HG02973 (cell line): Measurements from ENCODE around the gene PLOD1.
"Not testable (repeated sequence)": the region's sequence is repeated elsewhere in the genome, so short reads cannot be mapped to it uniquely, and the experiment has no call there.

ENCODE experiments used
- ATAC-seq: cut with Tn5 transposase; IDR thresholded peaks from one replicate; pipeline ENCODE4 v1.9.1; 2021; ENCODE audit warnings: moderate library complexity; ENCODE audit not compliant: unreplicated experiment

PLOD1 gene

DNA sequence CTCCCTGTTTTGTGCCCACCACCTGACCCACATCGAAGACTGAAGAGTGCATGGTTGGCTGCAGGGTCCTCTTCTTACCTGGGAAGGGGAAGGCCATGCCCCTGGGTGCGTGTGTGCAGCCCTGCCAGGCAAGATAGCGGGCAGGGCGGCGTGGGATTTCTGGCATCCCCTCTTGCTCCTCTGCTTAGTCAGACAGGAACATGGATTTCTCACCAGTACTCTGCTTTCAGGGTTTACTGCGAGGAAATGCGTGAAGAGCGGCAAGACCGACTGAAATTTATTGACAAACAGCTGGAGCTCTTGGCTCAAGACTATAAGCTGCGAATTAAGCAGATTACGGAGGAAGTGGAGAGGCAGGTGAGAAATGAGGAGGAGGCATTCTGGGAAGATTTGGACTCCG lies 69.2 kb downstream of the PLOD1 start:
- ATAC-seq, result no peak

GRCh38 chr1:12005488-12006166 lies 71.1 kb downstream of the PLOD1 start:
- ATAC-seq, result no peak

DNA sequence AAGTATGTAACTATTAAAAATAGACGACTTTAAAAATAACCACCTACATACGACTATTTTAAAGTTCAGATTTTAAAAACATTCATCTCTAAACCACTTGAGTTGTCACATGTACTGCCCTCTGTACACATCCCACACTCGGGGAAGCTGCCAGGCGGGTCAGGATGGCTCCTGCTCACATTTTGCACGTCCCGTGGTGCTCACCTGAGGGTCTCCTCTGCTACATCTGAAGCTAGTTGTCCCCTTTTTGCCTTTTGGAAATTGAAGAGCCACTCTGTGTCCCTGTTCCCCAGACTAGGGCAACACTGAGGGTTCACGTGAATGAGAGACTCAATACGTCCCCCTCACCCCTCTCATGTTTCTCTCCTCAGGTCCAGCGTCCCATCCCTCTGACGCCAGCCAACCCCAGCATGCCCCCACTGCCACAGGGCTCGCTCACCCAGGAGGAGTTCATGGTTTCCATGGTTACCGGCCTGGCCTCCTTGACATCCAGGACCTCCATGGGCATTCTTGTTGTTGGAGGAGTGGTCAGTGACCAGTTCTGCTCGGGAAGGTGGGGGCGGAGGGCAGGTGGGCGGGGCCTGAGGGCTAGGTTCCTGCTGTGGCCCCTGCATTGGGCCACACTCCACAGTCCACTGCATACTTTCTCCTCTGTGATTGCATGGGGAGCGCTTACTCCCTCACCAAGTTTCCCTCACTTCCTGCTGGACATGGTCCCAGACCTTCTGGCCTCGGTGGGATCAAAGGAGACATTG lies 71.8 kb downstream of the PLOD1 start:
- no peak for ATAC-seq

GRCh38 chr1:12007204-12007603 lies 72.7 kb downstream of the PLOD1 start:
- no peak for ATAC-seq

DNA sequence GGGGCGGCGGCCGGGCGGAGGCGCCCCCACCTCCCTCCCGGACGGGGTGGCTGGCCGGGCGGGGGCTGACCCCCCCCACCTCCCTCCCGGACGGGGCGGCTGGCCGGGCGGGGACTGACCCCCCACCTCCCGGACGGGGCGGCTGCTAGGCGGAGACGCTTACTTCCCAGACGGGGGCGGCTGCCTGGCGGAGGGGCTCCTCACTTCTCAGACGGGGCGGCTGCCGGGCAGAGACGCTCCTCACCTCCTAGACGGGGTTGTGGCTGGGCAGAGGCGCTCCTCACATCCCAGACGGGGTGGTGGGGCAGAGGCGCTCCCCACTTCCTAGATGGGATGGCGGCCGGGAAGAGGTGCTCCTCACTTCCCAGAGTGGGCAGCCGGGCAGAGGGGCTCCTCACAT lies 73.8 kb downstream of the PLOD1 start:
- ATAC-seq, result not testable (repeated sequence)

DNA sequence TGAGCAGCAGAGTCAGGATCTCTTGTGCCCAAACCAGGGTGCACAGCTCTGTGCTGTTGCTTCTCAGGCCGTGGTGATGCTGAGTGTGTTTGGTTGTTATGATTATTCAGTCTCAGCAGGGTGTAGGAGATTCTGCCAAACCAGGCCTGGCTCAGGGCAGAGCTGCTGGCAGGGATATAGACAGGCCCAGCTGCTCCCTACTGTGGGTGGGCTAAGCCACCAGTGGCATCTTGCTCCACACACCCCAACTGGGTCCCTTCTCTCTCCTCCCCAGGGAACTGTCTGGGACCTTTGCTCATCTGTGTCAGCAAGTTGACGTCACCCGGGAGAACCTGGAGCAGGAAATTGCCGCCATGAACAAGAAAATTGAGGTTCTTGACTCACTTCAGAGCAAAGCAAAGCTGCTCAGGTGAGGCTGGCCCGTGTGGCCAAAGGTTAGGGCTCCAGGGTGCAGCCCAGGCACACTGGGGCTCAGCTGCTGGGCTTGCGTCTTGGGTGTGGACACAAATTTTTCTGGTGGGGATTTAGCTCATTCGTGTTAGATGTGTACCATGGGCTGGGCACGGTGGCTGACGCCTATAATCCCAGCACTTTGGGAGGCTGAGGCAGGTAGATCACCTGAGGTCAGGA lies 74.9 kb downstream of the PLOD1 start:
- ATAC-seq, result no peak

DNA sequence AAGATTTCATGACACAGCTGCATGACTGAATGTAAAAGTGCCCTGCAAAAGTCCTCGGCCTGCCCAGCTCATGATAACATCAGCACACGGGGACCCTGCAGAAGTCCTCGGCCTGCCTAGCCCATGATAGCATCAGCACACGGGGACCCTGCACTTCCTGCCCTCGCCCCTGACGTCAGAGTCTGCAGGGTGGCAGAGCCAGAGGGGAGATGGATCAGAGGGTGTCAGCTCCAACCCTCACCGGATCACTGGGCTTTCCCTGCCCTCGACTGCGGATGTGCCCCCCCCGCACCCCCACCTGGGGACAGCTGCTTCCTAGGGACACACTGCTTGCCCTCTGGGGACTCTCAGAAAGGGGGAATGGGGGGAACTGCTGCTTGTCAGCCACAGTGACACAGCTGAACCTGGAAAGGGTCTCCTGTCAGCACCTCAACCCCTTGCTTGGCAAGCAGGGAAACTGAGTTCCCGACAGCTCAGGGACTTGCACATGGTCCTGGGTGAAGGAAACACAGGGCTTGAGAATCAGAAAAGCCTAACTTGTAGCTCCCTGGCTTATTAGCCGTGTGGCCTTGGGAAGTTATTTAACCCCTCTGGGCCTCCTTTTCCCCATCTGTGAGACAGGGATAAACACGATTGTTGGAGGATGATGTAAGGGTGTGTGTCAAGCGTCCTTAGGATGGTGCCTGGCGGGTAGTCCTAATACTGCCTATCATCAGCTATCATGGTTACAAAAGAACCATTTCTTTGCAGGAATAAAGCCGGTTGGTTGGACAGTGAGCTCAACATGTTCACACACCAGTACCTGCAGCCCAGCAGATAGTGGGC lies 76.4 kb downstream of the PLOD1 start:
- ATAC-seq, result no peak

DNA sequence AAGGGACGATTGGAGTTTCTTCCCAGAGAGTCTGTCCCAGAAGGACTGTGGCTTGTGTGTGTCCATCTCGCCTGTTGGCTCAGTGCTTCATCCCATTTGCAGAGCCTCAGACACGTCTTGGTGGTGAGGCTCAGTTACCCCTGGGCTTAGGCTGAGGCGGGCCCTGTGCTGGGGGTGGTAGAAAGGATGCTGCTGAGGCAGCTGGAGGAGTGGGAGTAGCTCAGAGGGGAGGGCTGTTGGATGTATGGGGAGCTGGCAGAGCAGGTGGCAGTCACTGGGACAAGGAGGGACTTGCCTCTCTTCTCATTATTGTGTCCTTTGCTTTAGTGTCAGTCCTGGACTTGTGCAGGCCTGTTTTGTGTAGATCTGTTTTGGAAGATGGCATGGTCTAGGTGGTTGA lies 77.5 kb downstream of the PLOD1 start:
- no peak for ATAC-seq

- ATAC-seq, result no peak
Observed at GRCh38 chr1:12012560-12013316, 78.2 kb downstream of the PLOD1 start.

GRCh38 chr1:12014141-12014991 lies 79.8 kb downstream of the PLOD1 start:
- ATAC-seq, result no peak

DNA sequence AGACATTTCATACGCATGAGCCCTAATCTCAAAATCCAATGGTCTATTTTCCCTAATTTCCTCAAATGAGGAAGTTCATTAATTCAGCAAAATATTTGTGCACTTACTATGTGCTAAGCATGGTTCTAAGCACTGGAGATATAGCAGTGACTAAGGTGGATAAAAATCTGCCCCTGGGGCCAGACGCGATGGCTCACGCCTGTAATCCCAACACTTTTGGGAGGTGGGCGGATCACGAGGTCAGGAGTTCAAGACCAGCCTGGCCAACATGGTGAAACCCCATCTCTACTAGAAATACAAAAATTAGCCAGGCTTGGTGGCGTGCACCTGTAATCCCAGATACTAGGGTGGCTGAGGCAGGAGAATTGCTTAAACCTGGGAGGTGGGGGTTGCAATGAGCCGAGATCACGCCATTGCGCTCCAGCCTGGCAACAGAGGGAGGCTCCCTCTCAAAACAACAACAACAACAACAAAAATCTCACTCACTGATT lies 80.5 kb downstream of the PLOD1 start:
- ATAC-seq, result no peak

GRCh38 chr1:12015499-12015898 lies 81.0 kb downstream of the PLOD1 start:
- ATAC-seq, result no peak

DNA sequence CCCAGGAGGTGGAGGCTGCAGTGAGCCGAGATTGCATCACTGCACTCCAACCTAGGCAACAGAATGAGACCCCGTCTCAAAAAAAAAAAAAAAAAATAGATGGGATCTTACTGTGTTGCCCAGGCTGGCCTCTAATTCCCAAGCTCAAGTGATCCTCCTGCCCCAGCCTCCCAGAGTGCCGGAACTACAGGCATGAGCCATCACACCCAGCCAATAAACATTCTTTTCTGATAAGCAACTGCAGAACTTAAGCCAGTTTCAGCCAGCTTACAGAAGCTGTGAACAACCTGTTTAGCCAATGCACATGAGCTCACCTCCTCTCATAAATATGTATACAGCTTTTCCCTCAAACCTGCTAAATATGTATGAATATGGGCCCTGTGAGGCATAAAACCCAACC lies 81.7 kb downstream of the PLOD1 start:
- ATAC-seq, result no peak

DNA sequence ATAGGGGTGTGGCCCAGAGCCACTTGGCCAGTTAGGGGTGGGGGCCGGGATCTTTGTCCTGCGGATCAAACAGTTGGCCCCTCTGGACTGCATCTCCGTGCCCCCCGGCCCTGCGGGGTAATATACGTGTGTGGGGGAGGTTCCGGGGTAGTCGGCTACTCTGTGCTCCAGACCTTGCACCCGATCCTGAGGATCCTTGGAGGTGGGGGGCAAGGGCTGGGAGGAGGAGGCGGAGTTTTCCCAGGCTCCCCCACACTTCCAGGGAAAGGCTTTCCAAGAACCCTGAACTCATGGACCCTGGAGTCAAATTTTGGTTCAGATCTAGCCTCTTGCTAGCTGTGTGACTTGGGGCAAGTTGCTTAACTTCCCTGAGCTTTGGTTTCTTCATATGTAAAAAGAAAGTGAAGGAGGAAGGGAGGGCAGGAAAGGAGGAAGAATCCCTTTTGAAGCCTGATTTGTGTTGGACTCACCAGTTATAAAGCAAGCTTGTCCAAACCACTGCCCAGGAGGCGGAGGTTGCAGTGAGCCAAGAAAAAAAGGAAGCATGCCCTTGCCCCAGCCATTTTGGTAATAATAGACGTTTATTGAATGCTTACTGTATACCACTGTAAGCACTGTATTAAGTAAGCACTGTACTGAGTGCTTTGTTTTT lies 85.5 kb downstream of the PLOD1 start:
- ATAC-seq, result no peak

DNA sequence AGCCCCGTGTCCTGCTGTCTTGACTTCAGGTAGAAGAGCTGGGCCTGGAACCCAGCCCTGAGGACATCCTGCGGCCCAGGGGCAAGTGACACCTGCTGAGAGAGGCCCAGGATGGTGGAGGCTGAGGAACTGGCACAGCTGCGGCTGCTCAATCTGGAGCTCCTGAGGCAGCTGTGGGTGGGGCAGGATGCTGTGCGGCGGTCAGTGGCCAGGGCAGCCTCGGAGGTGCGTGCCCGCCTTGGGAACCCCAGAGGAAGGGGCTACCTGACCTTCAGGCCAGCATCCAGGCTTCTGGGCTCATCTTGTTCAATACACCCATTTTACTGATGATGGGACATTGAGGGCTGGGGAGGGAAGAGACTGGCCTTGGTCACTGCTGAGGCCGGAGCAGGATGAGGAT lies 87.1 kb downstream of the PLOD1 start:
- no peak for ATAC-seq

GRCh38 chr1:12022036-12022435 lies 87.5 kb downstream of the PLOD1 start:
- ATAC-seq, result no peak
